ENCODE measurements around the gene LELP1.

LELP1 gene

DNA sequence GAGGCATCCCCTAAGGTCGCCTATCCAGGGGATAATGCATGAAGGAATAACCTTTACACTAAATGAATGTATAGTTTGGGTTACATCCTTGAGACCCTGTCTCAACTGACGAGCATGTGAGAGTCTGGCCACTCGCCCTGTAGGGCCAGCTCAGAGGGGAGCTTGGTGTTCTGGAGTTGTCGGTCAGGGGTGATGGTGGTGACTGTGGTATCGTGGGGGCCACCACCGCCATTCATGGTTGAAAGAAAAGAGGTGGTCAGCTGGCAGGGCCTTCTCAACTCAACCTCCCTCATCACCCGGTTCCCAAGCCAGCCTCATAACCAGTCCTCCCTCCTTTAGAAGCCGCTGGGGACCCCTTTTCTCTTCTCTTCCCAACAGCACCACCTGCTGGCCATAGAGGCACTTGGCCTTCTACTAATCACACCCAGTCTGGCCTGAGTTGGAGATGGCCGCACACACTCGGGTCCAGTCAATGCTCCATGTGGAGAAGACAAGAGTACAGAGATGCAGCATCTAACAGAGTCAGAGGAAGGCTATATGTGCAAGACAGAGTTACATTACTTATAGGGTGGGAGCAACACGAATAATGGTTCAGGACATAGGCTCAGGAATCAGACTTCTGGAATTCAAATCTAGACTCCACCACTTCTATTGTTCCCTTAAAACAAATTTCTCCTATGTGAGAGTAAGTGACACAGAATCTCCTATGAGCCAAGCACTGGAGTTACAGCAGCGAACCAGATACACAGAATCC, 26.0 kb downstream of the LELP1 start:
- peak; percentile 20 for DNase-seq

DNA sequence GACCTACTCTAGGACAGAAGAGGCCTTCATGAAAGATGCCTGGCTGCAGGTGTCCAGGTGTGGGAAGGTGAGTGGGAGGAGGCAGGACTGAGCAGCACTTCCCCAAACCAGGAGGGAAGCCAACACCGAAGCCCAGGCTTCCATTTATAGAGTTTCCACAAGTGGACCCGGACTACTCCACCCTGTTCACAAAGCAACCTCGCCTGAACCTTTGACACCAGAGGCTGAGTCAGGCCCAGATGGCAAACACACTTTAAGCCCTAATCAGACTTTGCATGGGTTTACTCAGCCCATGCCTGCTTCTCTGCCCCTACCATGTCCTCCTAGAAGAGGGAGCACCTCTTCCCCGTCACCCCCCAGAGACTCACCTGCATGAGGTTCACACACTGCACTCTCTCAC, 28.1 kb downstream of the LELP1 start:
- DNase-seq, result no peak

DNA sequence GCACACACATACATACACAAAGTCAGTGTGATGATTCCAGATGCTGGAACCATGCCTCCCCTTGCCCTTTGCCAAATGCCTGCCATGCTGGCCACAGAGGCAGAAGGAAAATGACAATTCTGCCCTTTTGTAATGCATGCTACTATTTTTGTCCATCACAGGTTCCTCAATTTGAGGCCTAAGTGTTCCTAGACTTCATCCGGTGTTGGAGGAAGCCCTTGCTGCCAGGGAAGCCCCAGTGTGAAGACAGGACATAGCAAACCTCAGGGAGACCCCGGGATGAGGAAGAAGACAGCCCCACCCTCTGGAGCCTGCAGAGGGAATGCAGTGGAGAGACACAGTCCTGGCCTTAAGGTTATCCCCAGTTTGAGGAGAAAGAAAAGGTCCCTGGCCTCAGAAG, 28.6 kb downstream of the LELP1 start:
- DNase-seq, result no peak

DNA sequence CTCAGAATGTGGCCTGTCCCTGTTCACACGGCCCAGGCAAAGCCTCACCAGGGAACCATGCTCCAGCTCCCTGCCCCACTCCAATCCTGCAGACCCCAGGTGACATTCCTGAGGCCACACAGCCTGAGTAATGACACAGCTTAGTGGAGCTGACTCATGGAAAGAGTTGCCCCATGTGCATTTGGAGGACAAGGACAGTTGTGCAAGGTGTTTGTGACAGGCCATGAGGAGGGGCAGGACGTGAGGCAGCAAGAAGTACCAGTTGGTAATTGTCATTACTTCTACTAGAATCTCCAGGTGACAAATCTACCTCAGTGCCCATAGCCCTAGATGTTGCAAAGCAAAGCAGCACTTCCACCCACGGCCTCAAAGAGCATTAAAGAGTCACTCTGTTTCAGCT, 29.3 kb downstream of the LELP1 start:
- DNase-seq, result no peak

DNA sequence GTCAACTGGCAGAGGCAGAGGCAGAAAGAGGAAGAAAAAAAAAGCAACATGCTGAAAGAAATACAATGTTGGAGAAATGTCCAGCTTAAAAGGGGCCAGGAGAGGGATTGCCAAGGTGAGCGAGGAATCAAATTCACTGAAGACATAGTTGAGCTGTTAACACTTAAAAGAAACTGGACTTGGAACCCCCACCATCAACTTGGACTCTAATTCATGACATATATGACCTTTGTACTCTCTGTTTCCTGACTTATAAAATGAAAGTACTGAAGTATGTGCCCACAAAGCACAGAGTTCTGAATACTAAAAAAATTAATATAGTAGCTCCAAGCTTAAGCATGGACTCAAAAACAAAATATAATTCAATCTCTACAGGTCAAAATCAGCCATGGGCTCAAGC, 30.2 kb downstream of the LELP1 start:
- no peak for DNase-seq

DNA sequence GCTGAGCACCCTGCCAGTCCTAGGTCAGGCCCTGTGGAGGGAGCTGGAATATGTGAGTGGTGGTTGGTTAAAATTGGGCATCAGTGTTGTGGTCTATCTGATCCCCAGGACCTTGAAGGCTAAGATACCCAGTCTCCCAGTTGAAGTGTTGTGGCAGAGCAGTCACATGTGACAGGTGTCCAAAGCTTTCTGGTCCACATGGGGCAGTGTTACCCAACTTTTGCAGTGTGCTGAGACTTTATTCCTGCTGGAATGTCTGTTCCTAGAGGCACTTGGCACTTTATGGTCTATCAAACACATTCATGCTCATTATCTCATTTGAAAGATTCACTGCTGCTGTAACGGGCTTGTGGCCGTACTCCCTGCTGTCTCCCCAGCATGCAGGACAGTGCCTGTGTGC, 35.3 kb downstream of the LELP1 start:
- DNase-seq, result no peak

DNA sequence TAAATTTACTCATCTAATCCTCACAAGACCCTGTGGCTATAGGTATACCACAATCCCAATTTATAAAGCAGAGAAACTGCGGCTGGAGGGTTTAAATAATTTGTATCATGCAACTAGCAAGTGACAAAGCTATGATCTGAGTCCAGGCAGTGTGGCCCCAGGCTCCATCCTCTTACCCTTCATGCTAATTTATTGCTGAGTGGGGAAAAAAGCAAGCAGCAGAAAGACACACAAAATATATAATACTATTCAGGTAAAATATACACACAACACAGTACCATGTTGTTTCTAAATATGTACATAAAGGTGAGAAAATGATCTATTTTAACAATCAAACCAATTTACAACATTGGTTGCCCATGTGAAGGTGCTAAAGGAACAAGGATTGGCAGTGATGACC, 38.9 kb downstream of the LELP1 start:
- no peak for DNase-seq

DNA sequence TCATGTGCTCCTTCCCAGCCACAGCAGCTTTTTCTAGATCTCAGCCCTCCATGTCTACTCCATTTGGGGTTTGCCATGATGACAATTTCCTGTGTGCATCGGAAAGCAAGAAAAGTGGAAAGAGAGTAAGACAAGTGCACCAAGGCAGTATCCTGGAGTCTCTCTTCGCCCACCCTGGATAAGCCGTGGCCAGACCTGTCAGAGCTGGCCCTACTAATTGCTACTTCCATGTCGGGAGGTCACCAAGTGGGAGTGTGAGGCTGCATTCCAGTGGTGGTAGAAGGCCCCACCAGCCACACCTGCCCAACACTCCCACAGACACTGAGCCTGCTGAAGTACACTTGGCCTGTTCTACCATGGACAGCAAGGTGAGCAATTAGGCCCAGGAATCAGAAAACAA, 42.2 kb downstream of the LELP1 start:
- no peak for DNase-seq

DNA sequence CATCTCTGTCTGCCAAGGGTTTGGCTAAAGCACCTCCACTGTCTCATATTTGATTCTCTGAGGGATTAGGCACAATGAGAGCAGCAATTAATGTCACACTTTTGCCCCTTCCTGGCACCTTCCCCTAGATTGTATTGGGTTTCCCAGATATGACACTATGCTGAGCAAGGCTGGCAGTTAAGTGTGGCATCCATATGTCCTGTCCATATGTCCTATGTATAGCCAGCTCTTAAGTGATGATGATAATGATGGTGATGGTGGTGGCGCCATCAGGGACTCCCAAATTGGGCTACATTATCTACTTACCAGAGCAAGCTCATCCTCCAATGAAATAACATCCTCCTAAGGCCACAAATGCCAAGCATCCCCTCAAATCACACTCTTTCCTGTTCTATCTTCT, 42.8 kb downstream of the LELP1 start:
- no peak for DNase-seq

DNA sequence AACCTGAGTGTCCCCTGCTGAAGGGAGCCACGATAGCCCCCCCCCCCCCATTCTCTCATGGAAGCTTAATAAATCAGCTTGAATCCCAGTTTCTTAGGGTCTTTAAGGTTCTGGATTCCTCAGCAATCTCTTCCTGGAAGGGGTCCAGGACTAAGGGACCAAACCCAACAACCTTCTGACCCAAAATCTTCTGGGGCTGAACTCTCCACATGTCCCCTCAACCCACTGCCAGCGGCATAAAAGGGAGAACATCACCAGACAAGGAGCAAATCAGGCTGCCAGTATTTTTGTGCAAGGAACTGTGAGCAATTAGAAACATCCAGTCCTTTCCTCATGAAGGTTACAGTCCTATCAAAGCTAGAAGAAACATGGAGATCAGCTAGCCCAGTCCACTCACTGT, 43.6 kb downstream of the LELP1 start:
- DNase-seq, result no peak

DNA sequence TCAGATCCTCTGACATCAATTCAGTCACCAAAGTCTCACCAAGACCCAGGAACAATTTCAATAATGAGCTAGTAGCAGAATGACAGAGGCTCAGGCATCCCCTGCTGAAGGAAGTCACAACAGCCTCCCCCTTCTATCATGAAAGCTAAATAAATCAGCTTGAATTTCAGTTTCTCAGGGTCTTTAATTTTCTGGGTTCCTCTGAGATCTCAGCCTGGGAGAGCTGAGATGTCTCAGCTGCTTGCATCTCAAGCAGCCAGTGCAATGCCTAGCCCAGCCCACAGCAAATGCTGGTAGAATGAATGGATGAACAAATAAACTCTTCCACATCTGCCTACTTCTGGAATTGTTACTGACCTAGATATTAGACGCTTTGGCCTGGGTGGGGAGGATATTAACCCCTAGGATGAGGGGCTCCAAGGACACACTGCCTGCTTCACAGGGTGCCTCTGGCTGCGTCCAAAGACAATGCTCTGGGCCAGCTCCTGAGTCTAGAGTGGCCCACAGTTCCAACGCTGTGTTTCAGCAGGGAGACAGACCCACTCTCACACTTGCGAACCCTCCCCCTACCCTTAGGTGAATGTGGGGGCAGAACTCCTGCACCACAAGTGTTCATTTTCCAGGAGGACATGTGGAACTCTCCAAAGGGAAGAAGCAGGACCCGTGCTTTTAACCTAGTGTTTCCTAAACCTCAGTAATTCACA, 45.1 kb downstream of the LELP1 start:
- DNase-seq, result no peak

DNA sequence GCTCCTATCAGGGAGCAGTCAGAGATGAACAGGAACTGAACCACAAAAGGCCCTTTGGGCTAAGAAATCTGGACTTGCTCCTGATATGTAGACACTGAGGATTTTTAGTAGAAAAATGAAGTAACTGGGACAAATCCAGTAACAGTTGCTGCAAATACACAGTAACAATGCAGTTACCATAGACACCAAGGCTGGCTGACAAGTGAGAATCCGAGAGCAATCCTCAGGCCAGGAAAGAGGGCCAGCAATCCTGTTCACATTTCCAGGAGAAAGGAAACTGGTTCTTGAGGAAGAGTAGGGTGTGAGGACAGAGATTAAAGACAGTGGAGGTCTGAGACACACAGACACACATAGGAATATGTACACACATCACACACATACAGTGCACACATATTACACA, 46.9 kb downstream of the LELP1 start:
- DNase-seq, result no peak

DNA sequence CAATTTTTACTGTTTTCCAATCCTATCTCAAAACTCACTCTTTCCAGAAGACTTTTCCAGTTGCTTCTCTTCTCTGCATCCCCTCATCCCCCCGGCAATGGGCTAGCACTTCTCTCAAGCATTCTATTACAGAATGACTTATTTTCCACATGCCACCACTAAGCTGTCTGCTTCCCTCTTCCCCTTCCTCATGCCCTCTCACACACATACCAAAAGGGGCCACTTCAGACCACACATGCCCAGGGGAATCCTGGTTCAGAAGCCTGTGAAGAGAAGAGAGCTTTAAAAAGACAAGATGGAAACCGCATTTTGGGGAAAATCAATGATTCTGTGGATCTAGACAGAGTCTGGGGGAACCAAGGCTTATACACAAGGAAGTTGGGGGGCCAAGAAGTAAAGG, 47.9 kb downstream of the LELP1 start:
- DNase-seq, result no peak

DNA sequence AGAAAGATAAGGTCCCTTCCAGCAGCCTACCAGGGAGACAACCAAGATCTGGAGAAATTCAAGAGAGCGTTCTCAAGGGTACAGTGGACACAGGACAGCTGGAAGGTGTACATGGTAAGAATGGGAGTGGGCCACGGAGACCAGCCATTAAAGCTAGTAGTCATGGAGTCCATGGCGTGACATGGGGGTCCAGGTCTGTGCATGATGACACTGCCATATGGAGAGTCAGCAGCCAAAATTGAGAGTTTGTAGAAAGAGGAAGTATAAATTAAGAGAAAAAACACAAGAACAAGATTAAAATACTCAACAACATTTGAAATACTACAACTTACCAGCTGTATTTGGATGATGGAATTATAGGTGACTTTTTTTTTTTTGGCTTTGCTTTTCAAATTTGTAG, 48.3 kb downstream of the LELP1 start:
- no peak for DNase-seq

DNA sequence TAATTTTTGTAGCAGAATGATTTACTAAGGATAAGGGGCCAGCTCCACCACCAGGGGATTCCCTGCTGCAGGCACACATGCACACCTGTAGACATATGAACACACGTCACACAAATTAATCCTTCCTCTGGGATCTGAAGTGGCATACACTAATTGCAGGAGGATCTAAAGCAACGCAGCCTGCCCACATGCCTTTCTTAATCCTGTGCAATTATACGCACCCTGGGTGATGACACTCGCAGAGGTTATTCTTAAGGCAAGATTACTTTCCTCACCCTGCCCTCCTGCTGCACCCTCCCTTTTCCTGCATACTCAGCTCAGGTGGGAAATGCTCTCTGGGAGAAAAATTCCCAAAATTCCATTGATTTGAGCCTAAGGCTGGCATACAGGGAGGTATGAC, 48.8 kb downstream of the LELP1 start:
- DNase-seq, result no peak

DNA sequence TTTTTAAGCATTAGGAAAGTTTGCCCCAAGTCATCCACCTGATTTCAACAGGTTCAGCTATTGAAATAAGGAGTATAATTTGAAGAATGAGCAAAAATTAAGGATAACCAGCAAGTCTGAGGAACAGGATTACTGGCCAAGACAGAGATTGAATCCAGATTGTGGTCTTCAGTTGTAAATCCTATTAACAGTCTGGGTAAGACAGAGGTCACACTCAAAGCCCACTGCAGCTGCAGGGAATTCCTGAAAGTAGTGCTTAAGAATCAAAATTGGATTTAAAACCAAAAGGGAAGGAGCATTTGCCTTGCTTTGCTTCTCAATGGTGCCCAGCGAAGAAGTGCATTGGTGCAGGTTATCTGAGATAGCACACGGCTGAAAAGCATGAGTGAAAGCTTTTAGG, 49.8 kb downstream of the LELP1 start:
- DNase-seq, result no peak

DNA sequence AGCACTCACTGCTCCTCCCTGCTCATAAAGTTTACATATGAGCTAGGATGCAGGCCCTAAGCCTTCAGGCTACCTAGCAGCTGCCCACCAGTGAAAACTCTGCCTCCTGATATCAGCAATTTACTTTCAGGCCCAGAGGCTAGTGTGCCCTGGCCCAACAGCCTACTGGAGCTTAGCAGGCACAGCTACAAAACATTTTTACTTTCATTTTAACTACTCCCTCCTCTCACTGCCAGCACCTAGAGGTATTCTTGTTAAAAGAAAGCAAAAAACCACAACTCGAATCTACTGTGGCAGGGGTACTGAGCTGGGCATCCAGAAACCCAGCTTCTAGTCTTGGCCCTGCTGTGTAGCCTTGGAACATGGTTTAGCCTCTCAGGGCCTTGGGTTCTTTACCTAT, 50.5 kb downstream of the LELP1 start:
- DNase-seq, result no peak

All from stimulated activated CD4-positive, alpha-beta T cell treated with anti-CD3 and anti-CD28 coated beads, Interleukin-4, amount 100 ng/mL, for 1 hour (primary cell).